HepG2 (cell line): ENCODE measurements around the gene TOMM7. TPM values are rescaled to one million over a fixed set of nuclear protein-coding genes. Genes with fewer than 3 reads are reported as not detected.

Experiments
- ATAC-seq: fragments of 200-7000 bp; cut with Tn5 transposase; 3 replicates; pipeline ENCODE4 v1.9.1; 2020; ENCODE audit warnings: mild to moderate bottlenecking, moderate library complexity
- BruUV-seq: library from RNA; stranded (reverse); fragments of 400-500 nt; replicated peaks from 2 replicates; lab custom pipeline; 2021; lab: Mats Ljungman, UMichigan
- CTCF ChIA-PET: fragments of 300-600 bp; formaldehyde crosslinking; extraction: SDS; loops from one replicate; lab custom pipeline; 2021; ENCODE audit warnings: low total read pairs, inconsistent platforms, low intra/inter-chr PET ratio; lab: Yijun Ruan, JAX
- POLR2A ChIA-PET: fragments of 350-600 bp; sonication (Branson Sonifier 250); formaldehyde crosslinking; loops from one replicate; lab custom pipeline; 2020; ENCODE audit warnings: antibody characterized with exemption, inconsistent platforms; lab: Yijun Ruan, JAX
- DNase-seq: peaks from one replicate; pipeline ENCODE4 v3.0.0-alpha.2; 2015; ENCODE audit warnings: low spot score
- FAIRE-seq: peaks from 3 replicates; lab custom pipeline; 2011; peaks lifted over from hg19 to GRCh38; lab: Jason Lieb, UNC
- H2AFZ ChIP-seq: one replicate; pipeline ENCODE4 v1.6.1; 2011; ENCODE audit warnings: low read length, inconsistent platforms
- H3K27ac ChIP-seq: fragments of 300-600 bp; 3 replicates; pipeline ENCODE4 v1.8.0; 2011; ENCODE audit warnings: mixed run types, mild to moderate bottlenecking, mixed read lengths, low read length, inconsistent platforms; ENCODE audit not compliant: insufficient read depth; ENCODE audit errors: extremely low read length
- H3K27me3 ChIP-seq, 2 experiments: fragments of 200-600 bp in 1 of 2; 2 replicates in 1 of 2; 3 replicates in 1 of 2; pipeline versions ENCODE4 v1.6.0 to v1.8.0; 2011; ENCODE audit warnings: low read length in 2 of 2, mild to moderate bottlenecking in 2 of 2, moderate library complexity in 2 of 2, inconsistent platforms in 1 of 2; ENCODE audit not compliant: insufficient read depth in 2 of 2, control insufficient read depth in 1 of 2
- H3K36me3 ChIP-seq, 2 experiments: fragments of 200-600 bp in 1 of 2; replicated peaks in 1 of 2; 2 replicates in 1 of 2; 3 replicates in 1 of 2; pipeline versions ENCODE4 v1.5.1 to v1.8.0; 2011; ENCODE audit warnings: low read length in 2 of 2, inconsistent platforms in 1 of 2; ENCODE audit not compliant: insufficient read depth in 2 of 2, control insufficient read depth in 1 of 2
- H3K4me1 ChIP-seq: 2 replicates; pipeline ENCODE4 v1.5.1; 2012; ENCODE audit warnings: low read length, inconsistent platforms; ENCODE audit not compliant: insufficient read depth
- H3K4me2 ChIP-seq: 2 replicates; pipeline ENCODE4 v1.6.0; 2011; ENCODE audit warnings: low read depth, low read length, inconsistent platforms
- H3K4me3 ChIP-seq, 3 experiments: fragments of 200-600 bp in 1 of 3; sonication (generic), shearing (Covaris generic) in 1 of 3; replicated peaks in 1 of 3; 2 replicates each; pipeline ENCODE4 v1.5.1; 2011 to 2016; ENCODE audit warnings: low read length in 3 of 3, inconsistent platforms in 2 of 3, low read depth in 2 of 3, mild to moderate bottlenecking in 2 of 3, control low read depth in 1 of 3, mixed read lengths in 1 of 3; ENCODE audit not compliant: insufficient read depth in 1 of 3
- H3K79me2 ChIP-seq: one replicate; pipeline ENCODE4 v1.6.1; 2011; ENCODE audit warnings: low read length, inconsistent platforms; ENCODE audit not compliant: insufficient read depth
- H3K9ac ChIP-seq: 2 replicates; pipeline ENCODE4 v1.6.0; 2011; ENCODE audit warnings: mild to moderate bottlenecking, low read depth, low read length, inconsistent platforms; ENCODE audit not compliant: insufficient read depth
- H3K9me3 ChIP-seq: 2 replicates; pipeline ENCODE4 v1.5.1; 2012; ENCODE audit warnings: mild to moderate bottlenecking, low read length
- H4K20me1 ChIP-seq: 2 replicates; pipeline ENCODE4 v1.6.0; 2011; ENCODE audit warnings: inconsistent platforms, mild to moderate bottlenecking, low read length, moderate library complexity; ENCODE audit not compliant: insufficient read depth
- ARNTL ChIP-seq: sonication (generic); formaldehyde crosslinking; IDR thresholded peaks from 2 replicates; pipeline ENCODE4 v1.4.0; 2020; ENCODE audit warnings: mild to moderate bottlenecking, missing genetic modification reagents
- HMGXB4 ChIP-seq, 2 experiments: sonication (generic) in 1 of 2; formaldehyde crosslinking in 1 of 2; IDR thresholded peaks; 2 replicates each; pipeline versions ENCODE4 v1.4.0 to v1.6.1; 2018 to 2020; ENCODE audit warnings: missing genetic modification reagents in 2 of 2, borderline replicate concordance in 1 of 2, low read depth in 1 of 2, mild to moderate bottlenecking in 1 of 2, missing biosample characterization in 1 of 2
- KLF13 ChIP-seq: sonication (generic); formaldehyde crosslinking; IDR thresholded peaks from 2 replicates; pipeline ENCODE4 v1.4.0; 2020; ENCODE audit warnings: mild to moderate bottlenecking, missing genetic modification reagents
- MAFF ChIP-seq: IDR thresholded peaks from 2 replicates; pipeline ENCODE4 v1.6.1; 2011; ENCODE audit warnings: low read depth, low read length, improper control_type of control experiment
- MAFK ChIP-seq, 2 experiments: IDR thresholded peaks in 1 of 2; conservative IDR thresholded peaks in 1 of 2; 2 replicates each; pipeline ENCODE4 v1.6.1; 2011; ENCODE audit warnings: improper control_type of control experiment in 2 of 2, low read length in 2 of 2
- MXI1 ChIP-seq: IDR thresholded peaks from 3 replicates; pipeline ENCODE4 v1.6.1; 2012; ENCODE audit warnings: low read depth, low read length, inconsistent platforms, borderline replicate concordance
- NCOA1 ChIP-seq: sonication (generic); formaldehyde crosslinking; IDR thresholded peaks from 2 replicates; pipeline ENCODE4 v1.9.0; 2021; ENCODE audit warnings: missing genetic modification reagents
- NFYC ChIP-seq: IDR thresholded peaks from 2 replicates; pipeline ENCODE4 v1.6.1; 2016; ENCODE audit warnings: missing genetic modification reagents, missing compliant biosample characterization
- PAWR ChIP-seq: sonication (generic); formaldehyde crosslinking; IDR thresholded peaks from 2 replicates; pipeline ENCODE4 v1.4.0; 2020; ENCODE audit warnings: missing genetic modification reagents, mild to moderate bottlenecking, borderline replicate concordance
- RAD51 ChIP-seq: fragments of 450-650 bp; IDR thresholded peaks from 2 replicates; pipeline ENCODE4 v1.6.1; 2016; ENCODE audit warnings: borderline replicate concordance
- SMC3 ChIP-seq: IDR thresholded peaks from 2 replicates; pipeline ENCODE4 v1.6.1; 2011; ENCODE audit warnings: low read length, improper control_type of control experiment
- TBX2 ChIP-seq: sonication (generic); formaldehyde crosslinking; IDR thresholded peaks from 2 replicates; pipeline ENCODE4 v1.5.0; 2020; ENCODE audit warnings: missing genetic modification reagents, mild to moderate bottlenecking, borderline replicate concordance
- USF2 ChIP-seq, 2 experiments: sonication (generic) in 1 of 2; formaldehyde crosslinking in 1 of 2; IDR thresholded peaks; 2 replicates each; pipeline versions ENCODE4 v1.5.1 to v1.6.1; 2011 to 2020; ENCODE audit warnings: borderline replicate concordance in 1 of 2, low read depth in 1 of 2, low read length in 1 of 2, mild to moderate bottlenecking in 1 of 2, missing genetic modification reagents in 1 of 2, moderate library complexity in 1 of 2
- ZFYVE20 ChIP-seq: sonication (generic); formaldehyde crosslinking; IDR thresholded peaks from 2 replicates; pipeline ENCODE4 v1.8.0; 2023; ENCODE audit warnings: low read depth, mild to moderate bottlenecking, moderate library complexity, missing genetic modification reagents, borderline replicate concordance
- ZNF256 ChIP-seq: sonication (generic); formaldehyde crosslinking; conservative IDR thresholded peaks from 2 replicates; pipeline ENCODE4 v1.4.0; 2020; ENCODE audit warnings: missing genetic modification reagents
- ZNF547 ChIP-seq: sonication (generic); formaldehyde crosslinking; IDR thresholded peaks from 2 replicates; pipeline ENCODE4 v1.5.1; 2020; ENCODE audit warnings: mild to moderate bottlenecking, missing genetic modification reagents
- WGBS: methylation state at CpG from one replicate; pipeline ENCODE4 v1.1.6; 2017; ENCODE audit warnings: low lambda C conversion rate; 5-methylcytosine and 5-hydroxymethylcytosine counted together
- in situ Hi-C: cut with HindIII; loops from 2 replicates; pipeline ENCODE4 v1.10.0; 2017; ENCODE audit warnings: low pct_unique_long_range_greater_than_20kb; ENCODE audit not compliant: extremely low pct_ligation_motif_present
- intact Hi-C: fragments of 100-400 bp; cut with micrococcal nuclease; formaldehyde crosslinking; loops from one replicate; pipeline ENCODE4 v1.10.0; 2022; ENCODE audit not compliant: unreplicated experiment
- polyA plus RNA-seq, 8 experiments: library from polyadenylated mRNA; depleted of rRNA in 3 of 8; stranded (reverse) in 7 of 8; unstranded in 1 of 8; fragments of >200 nt; fragmentation: Illumina TruSeq in 4 of 8; extraction: Trizol in 4 of 8; gene quantifications; 2 replicates each; pipeline versions ENCODE4 v1.2.1 to v1.2.3, GENCODE V29; 2011 to 2016; ENCODE audit warnings: low read depth in 4 of 8, missing spikeins in 1 of 8, mixed read lengths in 1 of 8; ENCODE audit not compliant: insufficient read depth in 1 of 8
- total RNA-seq, 5 experiments: library from RNA; depleted of rRNA; stranded (reverse); fragments of >200 nt; fragmentation: Illumina TruSeq; extraction: Trizol; gene quantifications; 2 replicates each; pipeline ENCODE4 v1.2.3, GENCODE V29; 2016; ENCODE audit warnings: low read depth in 1 of 5
- TF ChIP-seq, protein P1 (sequence below): sonication (generic); formaldehyde crosslinking; IDR thresholded peaks from 2 replicates; pipeline ENCODE4 v1.4.0; 2020; ENCODE audit warnings: missing genetic modification reagents

TOMM7 gene
- total and polyA plus RNA-seq, 2 of the 13 experiments (the other 11 are each of a cell fraction or from before 2014, with no cell fraction given): 251 to 369 TPM

- TF ChIP-seq HMGXB4 (CRISPR knock-in tag; IDR thresholded peaks at IDR 0.05; ENCODE audit: borderline replicate concordance in 1 of 2, low read depth in 1 of 2): no peak
Observed at GRCh38 chr7:22809902-22810642, 12.6 kb downstream of the TOMM7 start (continued).

DNA sequence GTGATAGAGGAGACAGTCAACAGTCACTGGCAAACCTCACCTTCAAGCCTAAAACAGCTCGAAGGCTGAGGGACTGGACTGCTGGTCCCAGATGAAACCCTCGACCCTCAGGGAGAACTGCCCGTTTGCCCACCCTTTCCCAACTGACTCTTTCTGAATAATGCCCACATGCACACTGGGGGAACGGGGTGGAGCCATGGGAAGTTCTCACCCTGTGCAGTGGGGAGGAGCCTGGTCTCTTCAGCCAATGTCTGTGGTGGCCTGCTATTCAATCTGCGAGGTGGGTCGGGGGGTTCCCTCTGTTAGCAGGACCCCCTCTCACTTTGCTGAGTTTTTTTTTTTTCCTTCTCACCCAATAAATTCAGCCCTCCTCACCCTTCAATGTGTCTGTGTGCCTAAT is 14.5 kb downstream of the TOMM7 start:
- Histone ChIP-seq H4K20me1 (no peaks in the 10 kb centered on the region), H3K4me1 (peaks cover 51% of the 10 kb centered on the region), H3K9ac (no peak overlapping the region), H3K79me2 (no peaks in the 10 kb centered on the region), H3K27ac (no peak overlapping the region), H3K27me3 (no peaks in the 10 kb centered on the region), H3K9me3 (no peaks in the 10 kb centered on the region), H3K4me3 (no peak overlapping the region), H3K4me2 (no peak overlapping the region), H3K36me3 (peaks cover 0 to 12% of the 10 kb centered on the region in 2 experiments; a peak in 2 of 5 replicates), H2AFZ (no peak overlapping the region)
- no peak for FAIRE-seq
- ChIA-PET CTCF (no interaction called here), POLR2A (no interaction called here)
- in situ Hi-C loops: no loop called here
- DNase-seq: no peak
- intact Hi-C loops: no loop called here
- no peak for ATAC-seq
- no TSS peak for BruUV-seq
- WGBS: 75% methylated on average over 6 of the region's 6 CpGs
- no peak for TF ChIP-seq MXI1
- no peak for TF ChIP-seq ZNF547
- TF ChIP-seq USF2 (IDR thresholded peaks at IDR 0.05; ENCODE audit: low read depth, low read length): no peak
- no peak for TF ChIP-seq USF2 (CRISPR knock-in tag; IDR thresholded peaks at IDR 0.05; ENCODE audit: borderline replicate concordance)
- no peak for TF ChIP-seq PAWR (CRISPR knock-in tag)
- TF ChIP-seq NFYC (CRISPR knock-in tag): no peak
- no peak for TF ChIP-seq MAFF
- TF ChIP-seq SMC3: no peak
- TF ChIP-seq KLF13 (CRISPR knock-in tag): no peak
- no peak for TF ChIP-seq RAD51
- no peak for TF ChIP-seq TBX2 (CRISPR knock-in tag)
- no peak for TF ChIP-seq ARNTL (CRISPR knock-in tag)
- no peak for TF ChIP-seq ZNF256 (CRISPR knock-in tag)
- TF ChIP-seq, protein P1, sequence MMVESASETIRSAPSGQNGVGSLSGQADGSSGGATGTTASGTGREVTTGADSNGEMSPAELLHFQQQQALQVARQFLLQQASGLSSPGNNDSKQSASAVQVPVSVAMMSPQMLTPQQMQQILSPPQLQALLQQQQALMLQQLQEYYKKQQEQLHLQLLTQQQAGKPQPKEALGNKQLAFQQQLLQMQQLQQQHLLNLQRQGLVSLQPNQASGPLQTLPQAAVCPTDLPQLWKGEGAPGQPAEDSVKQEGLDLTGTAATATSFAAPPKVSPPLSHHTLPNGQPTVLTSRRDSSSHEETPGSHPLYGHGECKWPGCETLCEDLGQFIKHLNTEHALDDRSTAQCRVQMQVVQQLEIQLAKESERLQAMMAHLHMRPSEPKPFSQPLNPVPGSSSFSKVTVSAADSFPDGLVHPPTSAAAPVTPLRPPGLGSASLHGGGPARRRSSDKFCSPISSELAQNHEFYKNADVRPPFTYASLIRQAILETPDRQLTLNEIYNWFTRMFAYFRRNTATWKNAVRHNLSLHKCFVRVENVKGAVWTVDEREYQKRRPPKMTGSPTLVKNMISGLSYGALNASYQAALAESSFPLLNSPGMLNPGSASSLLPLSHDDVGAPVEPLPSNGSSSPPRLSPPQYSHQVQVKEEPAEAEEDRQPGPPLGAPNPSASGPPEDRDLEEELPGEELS (CRISPR knock-in tag): no peak
- TF ChIP-seq ZFYVE20 (CRISPR knock-in tag): no peak
- no peak for TF ChIP-seq MAFK (conservative IDR thresholded peaks at IDR 0.05 in 1 of 2, IDR thresholded peaks at IDR 0.05 in 1 of 2; ENCODE audit: low read length in 2 of 2)
- no peak for TF ChIP-seq NCOA1 (CRISPR knock-in tag)
